Skeletal muscle tissue (tissue), 4 donors: Measurements from ENCODE around the gene RFNG. TPM values are rescaled to one million over a fixed set of nuclear protein-coding genes. Genes with fewer than 3 reads are reported as not detected.

ENCODE experiments used
- H3K27ac ChIP-seq: one replicate; pipeline ENCODE4 v1.7.0; 2013; ENCODE audit warnings: mild to moderate bottlenecking, low read depth, low read length, inconsistent platforms
- H3K27me3 ChIP-seq, 3 donors: one replicate each; pipeline ENCODE4 v1.7.0; 2013; ENCODE audit warnings: low read length in 3 of 3; ENCODE audit not compliant: control insufficient read depth in 3 of 3, insufficient read depth in 3 of 3
- H3K36me3 ChIP-seq, 3 donors: one replicate each; pipeline ENCODE4 v1.7.0; 2013; ENCODE audit warnings: low read length in 3 of 3; ENCODE audit not compliant: control insufficient read depth in 3 of 3, insufficient read depth in 3 of 3
- H3K4me1 ChIP-seq, 3 donors: one replicate each; pipeline ENCODE4 v1.7.0; 2013; ENCODE audit warnings: low read length in 3 of 3, mild to moderate bottlenecking in 3 of 3; ENCODE audit not compliant: control insufficient read depth in 3 of 3, insufficient read depth in 3 of 3
- H3K4me3 ChIP-seq, 3 donors: one replicate each; pipeline ENCODE4 v1.7.0; 2013; ENCODE audit warnings: low read length in 3 of 3
- H3K9ac ChIP-seq, 3 donors: one replicate each; pipeline ENCODE4 v1.7.0; 2013; ENCODE audit warnings: low read length in 3 of 3, mild to moderate bottlenecking in 3 of 3, moderate library complexity in 2 of 3, low read depth in 1 of 3
- H3K9me3 ChIP-seq, 3 donors: one replicate each; pipeline ENCODE4 v1.7.0; 2013; ENCODE audit warnings: low read length in 3 of 3; ENCODE audit not compliant: control insufficient read depth in 3 of 3
- total RNA-seq: library from RNA; depleted of rRNA; stranded (reverse); fragments of >200 nt; gene quantifications from one replicate; pipeline ENCODE4 v1.2.3, GENCODE V29; 2014
- donor health status: Osteomylitis.

The RFNG gene
- total RNA-seq, 1 donor from 2014 or later = 16.7 TPM

DNA sequence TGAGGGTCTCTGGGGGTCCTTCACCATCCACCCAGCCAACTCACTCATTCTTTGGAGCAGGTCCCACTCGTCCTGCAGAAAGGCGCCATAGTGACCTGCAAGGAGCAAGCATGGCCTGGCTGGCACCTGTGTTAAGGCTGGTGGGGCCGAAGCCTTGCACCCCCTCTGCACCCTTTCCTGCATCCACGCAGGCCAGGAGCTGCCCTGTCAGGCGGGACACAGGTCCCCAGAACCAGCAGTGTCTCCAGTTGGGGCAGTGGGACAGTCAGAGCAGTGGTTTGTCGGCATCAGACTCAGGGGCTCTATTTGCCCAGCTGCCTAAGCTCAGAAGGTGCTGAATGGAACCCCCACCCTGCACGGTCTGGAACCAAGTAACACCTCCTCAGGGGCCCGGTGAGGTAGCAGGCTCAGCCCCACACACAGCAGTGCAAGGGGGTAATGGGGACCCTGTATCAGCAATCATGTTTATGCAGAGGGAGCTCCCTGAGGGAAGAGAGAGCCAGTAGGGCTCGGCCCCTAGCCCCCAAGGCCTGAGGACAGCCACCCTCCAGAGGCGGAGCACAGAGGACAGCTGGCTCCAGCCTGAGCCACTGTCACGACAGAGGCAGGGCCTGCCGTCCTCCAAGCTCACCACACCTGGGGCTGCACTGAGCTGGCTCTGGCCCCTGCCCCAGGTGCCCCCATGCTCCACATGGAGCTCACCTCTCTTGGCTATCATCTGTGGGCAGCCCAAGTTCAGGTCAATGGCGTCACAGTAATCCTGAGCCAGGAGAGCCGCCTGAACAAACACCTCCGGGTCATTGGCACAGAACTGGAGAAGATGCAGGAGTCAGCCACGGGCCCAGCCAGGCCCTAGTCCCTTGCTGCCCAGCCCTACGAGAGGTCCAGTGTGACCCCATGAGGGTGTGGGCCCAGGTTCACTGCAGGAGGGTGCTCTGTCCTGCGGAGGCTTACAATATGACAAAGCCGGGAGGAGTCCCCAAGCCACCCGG, 12.1 kb upstream of the RFNG start:
- peak overlapping the region in 1 of 3 donors; percentile 96 for H3K9ac ChIP-seq
- no peak overlapping the region for H3K27ac ChIP-seq
- H3K27me3 ChIP-seq = no peaks in the 10 kb centered on the region
- peaks cover 21 to 30% (median 25%) of the 10 kb centered on the region in 3 donors for H3K4me1 ChIP-seq
- H3K36me3 ChIP-seq = peaks cover 40 to 46% (median 42%) of the 10 kb centered on the region in 3 donors
- no peaks in the 10 kb centered on the region for H3K9me3 ChIP-seq
- peak overlapping the region in 1 of 3 donors; percentile 91 for H3K4me3 ChIP-seq

- Histone ChIP-seq H3K4me1 (peaks cover 21 to 30% (median 25%) of the 10 kb centered on the region in 3 donors), H3K9ac (no peak overlapping the region), H3K36me3 (peaks cover 40 to 48% (median 44%) of the 10 kb centered on the region in 3 donors), H3K27me3 (no peaks in the 10 kb centered on the region), H3K27ac (no peak overlapping the region), H3K9me3 (no peaks in the 10 kb centered on the region), H3K4me3 (no peak overlapping the region)
Observed at GRCh38 chr17:82062984-82063368, 11.4 kb upstream of the RFNG start.

DNA sequence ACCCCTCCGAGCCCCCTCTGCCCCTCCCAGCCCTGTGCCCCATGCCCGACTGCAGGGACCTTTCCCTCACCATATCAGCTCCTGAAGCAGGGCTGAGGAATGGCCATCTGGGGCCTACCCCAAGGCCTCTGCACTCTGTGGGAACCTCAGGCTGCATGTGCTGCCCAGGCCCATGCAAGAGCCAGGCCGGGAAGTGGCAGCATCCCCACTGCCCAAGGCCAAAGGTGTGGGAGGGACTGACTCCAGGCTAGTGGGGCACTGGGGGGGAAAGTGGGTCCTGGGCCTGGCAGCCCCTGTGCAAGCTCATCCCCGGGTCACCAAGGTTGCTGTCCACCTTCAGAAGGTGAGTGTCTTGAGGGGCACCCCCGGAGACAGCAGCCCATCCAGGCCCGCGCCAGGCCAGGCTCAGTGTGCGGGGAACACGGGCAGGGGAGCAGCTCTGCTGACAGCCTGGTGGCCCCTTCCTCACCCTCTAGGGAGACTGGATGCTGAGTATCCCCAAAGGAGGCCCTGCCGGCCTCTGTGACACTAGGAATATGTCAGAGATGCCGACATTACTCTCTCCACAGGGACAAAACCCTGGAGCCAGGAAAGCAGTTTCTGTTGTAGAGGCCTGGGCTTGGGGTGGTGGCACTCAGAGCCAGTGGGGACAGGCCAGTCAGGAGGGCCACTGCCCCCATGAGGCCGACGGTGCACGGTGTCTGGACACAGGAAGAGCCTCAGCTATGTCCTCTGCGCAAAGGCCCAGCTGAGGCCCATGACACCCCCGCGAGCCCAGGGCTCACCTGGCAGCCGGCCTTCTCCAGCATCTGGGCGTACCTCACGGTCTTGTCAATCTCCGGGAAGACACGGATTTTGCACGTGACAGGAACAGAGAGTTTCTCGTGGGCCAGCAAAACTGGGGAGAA, 10.7 kb upstream of the RFNG start:
- Histone ChIP-seq H3K27me3 (no peaks in the 10 kb centered on the region), H3K9ac (no peak overlapping the region), H3K27ac (no peak overlapping the region), H3K36me3 (peaks cover 46 to 53% (median 47%) of the 10 kb centered on the region in 3 donors), H3K9me3 (no peaks in the 10 kb centered on the region), H3K4me1 (peaks cover 21 to 30% (median 25%) of the 10 kb centered on the region in 3 donors), H3K4me3 (no peak overlapping the region)

DNA sequence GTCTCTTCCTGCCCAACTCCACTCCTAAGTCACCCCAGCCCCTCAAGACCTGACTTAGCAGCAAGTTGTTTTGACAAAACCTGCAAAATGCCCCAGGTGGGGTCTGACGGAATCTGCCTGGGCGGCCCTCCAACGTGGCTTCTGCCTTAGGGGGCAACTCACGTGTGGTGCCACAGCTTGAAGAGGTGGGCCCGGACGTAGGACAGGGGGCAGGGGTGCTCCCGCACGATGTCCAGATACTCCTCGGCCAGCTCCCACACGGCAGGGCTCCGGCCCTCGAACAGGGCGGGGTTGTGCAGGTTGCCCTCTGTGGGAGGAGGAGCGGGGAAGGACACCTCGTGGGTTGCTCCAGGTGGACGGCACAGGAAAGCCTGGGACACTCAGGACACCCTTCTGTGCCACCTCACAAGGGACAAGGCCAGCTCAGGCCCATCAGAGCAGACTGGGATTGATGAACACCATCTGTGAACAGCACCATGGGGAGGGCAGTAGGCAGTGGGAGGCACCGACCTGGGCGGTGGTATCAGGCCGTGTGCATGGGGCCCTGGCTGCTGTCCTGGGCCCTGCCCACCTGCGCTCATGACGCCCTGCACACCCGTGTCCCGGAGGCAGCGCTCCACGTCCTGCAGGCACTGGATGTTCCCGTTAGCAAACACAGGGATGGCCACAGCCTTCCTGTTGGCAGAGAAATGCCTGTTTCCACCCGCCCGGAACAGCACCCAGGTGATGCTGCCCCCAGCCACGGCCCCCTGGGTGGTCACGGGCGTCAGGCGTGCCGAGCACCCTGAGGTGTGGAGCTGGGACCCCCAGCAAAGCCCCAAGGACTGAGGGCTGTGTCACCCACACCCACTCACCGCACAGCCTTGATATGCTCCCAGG, 9.7 kb upstream of the RFNG start:
- Histone ChIP-seq H3K9me3 (no peaks in the 10 kb centered on the region), H3K27ac (no peak overlapping the region), H3K27me3 (no peaks in the 10 kb centered on the region), H3K36me3 (peaks cover 54 to 64% (median 56%) of the 10 kb centered on the region in 3 donors), H3K9ac (no peak overlapping the region), H3K4me1 (peaks cover 19 to 28% (median 25%) of the 10 kb centered on the region in 3 donors), H3K4me3 (no peak overlapping the region)

DNA sequence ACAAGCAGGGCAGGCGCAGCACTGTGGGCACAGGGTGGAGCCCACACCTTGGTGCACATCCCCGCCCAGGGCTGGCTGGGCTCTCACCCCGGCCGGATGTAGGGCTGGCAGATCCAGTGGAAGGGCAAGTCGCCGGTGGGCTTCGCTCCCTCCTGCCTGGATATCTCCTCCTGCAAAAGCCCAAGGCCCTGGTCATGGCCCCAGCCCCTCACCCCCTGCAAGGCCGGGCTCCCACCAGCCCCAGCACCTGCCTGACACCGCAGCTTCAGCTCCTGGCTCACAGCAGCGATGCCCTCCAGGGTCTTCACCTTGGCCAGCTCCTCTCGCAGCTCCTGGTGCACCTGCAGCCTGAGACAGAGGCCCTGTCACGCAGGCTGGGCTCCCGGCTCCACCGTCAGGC, 9.0 kb upstream of the RFNG start:
- no peak overlapping the region for H3K9ac ChIP-seq
- no peak overlapping the region for H3K4me3 ChIP-seq
- H3K27ac ChIP-seq = no peak overlapping the region
- no peaks in the 10 kb centered on the region for H3K9me3 ChIP-seq
- H3K4me1 ChIP-seq = peaks cover 15 to 22% (median 22%) of the 10 kb centered on the region in 3 donors
- no peaks in the 10 kb centered on the region for H3K27me3 ChIP-seq
- H3K36me3 ChIP-seq = peaks cover 60 to 70% (median 63%) of the 10 kb centered on the region in 3 donors

DNA sequence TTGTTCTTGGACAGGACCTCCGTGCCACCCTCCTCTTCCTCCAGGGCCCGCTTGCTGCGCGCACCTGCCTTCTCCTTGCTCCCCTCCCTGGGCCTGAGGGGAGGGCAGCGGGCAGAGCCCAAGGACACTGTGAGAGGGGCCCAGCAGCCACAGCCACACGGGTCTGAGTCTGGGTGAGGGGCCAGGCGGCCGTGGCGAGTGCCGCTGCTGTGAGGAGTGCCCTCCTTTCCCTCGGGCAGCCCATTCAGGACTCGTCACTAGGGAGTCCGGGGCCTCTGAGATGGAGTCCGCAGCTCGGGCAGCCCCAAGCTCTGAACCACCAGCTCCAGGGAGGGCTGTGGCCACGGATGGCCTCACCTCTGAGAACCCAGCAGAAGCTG, 8.4 kb upstream of the RFNG start:
- no peak overlapping the region for H3K4me3 ChIP-seq
- H3K27me3 ChIP-seq = no peaks in the 10 kb centered on the region
- H3K4me1 ChIP-seq = peaks cover 15 to 19% (median 19%) of the 10 kb centered on the region in 3 donors
- H3K27ac ChIP-seq = no peak overlapping the region
- no peak overlapping the region for H3K9ac ChIP-seq
- peaks cover 65 to 75% (median 69%) of the 10 kb centered on the region in 3 donors for H3K36me3 ChIP-seq
- H3K9me3 ChIP-seq = no peaks in the 10 kb centered on the region

- H3K27ac ChIP-seq = no peak overlapping the region
- peaks cover 70 to 79% (median 75%) of the 10 kb centered on the region in 3 donors for H3K36me3 ChIP-seq
- H3K4me3 ChIP-seq = no peak overlapping the region
- peaks cover 9 to 14% (median 14%) of the 10 kb centered on the region in 3 donors for H3K4me1 ChIP-seq
- H3K27me3 ChIP-seq = no peaks in the 10 kb centered on the region
- no peak overlapping the region for H3K9ac ChIP-seq
- no peaks in the 10 kb centered on the region for H3K9me3 ChIP-seq
Observed at GRCh38 chr17:82059272-82060000, 7.8 kb upstream of the RFNG start.

DNA sequence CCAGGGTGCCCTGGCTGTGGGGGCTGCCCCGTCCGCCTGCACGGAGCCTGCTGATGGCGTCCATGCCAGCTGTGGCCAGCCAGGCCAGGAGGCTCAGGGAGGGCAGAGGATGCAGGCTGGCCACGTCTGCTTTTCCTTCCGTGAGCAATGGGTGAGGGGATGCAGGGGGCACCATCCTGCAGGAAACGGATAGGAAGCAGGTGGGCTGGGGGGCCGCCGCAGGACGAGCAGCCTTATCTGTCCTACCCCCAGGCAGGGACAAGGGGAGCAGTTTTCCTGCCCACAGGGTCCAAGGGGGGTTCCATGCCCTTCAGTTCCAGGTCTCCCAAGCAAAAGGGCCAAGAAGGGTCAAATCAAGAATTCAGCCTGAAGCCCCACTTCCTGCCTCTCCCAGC, 7.2 kb upstream of the RFNG start:
- Histone ChIP-seq H3K9me3 (no peaks in the 10 kb centered on the region), H3K4me3 (no peak overlapping the region), H3K27ac (no peak overlapping the region), H3K27me3 (no peaks in the 10 kb centered on the region), H3K36me3 (peaks cover 73 to 81% (median 78%) of the 10 kb centered on the region in 3 donors), H3K4me1 (peaks cover 5 to 10% (median 9%) of the 10 kb centered on the region in 3 donors), H3K9ac (no peak overlapping the region)
